MG63 (cell line): Measurements from ENCODE around the gene TMEM139. TPM values are rescaled to one million over a fixed set of nuclear protein-coding genes. Genes with fewer than 3 reads are reported as not detected.
"Not testable (repeated sequence)": the region's sequence is repeated elsewhere in the genome, so short reads cannot be mapped to it uniquely, and the experiment has no call there.

Experiments used
- DNase-seq: peaks from one replicate; pipeline ENCODE4 v3.0.0-alpha.2; 2020
- H3K27me3 ChIP-seq: fragments of 250-450 bp; sonication (Bioruptor Pico); 2 replicates; pipeline ENCODE4 v1.5.1; 2020; ENCODE audit warnings: mild to moderate bottlenecking, moderate library complexity
- H3K36me3 ChIP-seq: fragments of 250-450 bp; sonication (Bioruptor Pico); 2 replicates; pipeline ENCODE4 v1.5.1; 2020; ENCODE audit warnings: mild to moderate bottlenecking, moderate library complexity
- H3K4me3 ChIP-seq: fragments of 250-450 bp; sonication (Bioruptor Pico); 2 replicates; pipeline ENCODE4 v1.5.1; 2020; ENCODE audit warnings: mild to moderate bottlenecking, moderate library complexity
- H3K9me3 ChIP-seq: fragments of 250-450 bp; sonication (Bioruptor Pico); 2 replicates; pipeline ENCODE4 v1.5.1; 2020; ENCODE audit warnings: mild to moderate bottlenecking, moderate library complexity
- total RNA-seq: library from RNA; depleted of rRNA; stranded (reverse); fragments of >200 nt; shearing (Covaris generic); gene quantifications from 2 replicates; pipeline ENCODE4 v1.2.3, GENCODE V29; 2014; ENCODE audit warnings: low replicate concordance

The TMEM139 gene
- total RNA-seq, 1 experiment from 2014 or later: not detected

- no peaks in the 10 kb centered on the region for H3K9me3 ChIP-seq
Observed at GRCh38 chr7:143252006-143252405, 32.8 kb upstream of the TMEM139 start.

DNA sequence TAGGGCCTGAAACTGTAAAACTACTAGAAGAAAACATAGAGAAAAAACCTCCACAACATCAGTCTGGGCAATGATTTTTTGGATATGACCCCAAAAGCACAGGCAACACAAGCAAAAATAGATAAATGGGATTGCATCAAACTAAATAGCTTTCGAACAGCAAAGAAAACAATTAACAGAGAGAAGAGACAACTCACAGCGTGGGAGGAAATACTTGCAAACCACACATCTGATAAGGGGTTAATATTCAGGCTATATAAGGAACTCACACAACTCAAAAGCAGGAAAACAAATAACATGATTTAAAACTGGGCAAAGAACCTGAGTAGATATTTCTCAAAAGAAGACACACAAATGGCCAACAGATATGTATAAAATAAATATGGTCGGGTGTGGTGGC is 29.2 kb upstream of the TMEM139 start:
- Histone ChIP-seq H3K4me3 (no peak overlapping the region), H3K36me3 (no peaks in the 10 kb centered on the region), H3K9me3 (no peaks in the 10 kb centered on the region), H3K27me3 (no peaks in the 10 kb centered on the region)
- DNase-seq: no peak

More at GRCh38 chr7:143252006-143252405, 32.8 kb upstream of the TMEM139 start:
- DNase-seq: no peak
- Histone ChIP-seq H3K27me3 (no peaks in the 10 kb centered on the region), H3K36me3 (no peaks in the 10 kb centered on the region), H3K4me3 (no peak overlapping the region)

GRCh38 chr7:143256325-143256724 is 28.4 kb upstream of the TMEM139 start:
- Histone ChIP-seq H3K4me3 (no peak overlapping the region), H3K9me3 (no peaks in the 10 kb centered on the region), H3K27me3 (no peaks in the 10 kb centered on the region), H3K36me3 (no peaks in the 10 kb centered on the region)
- DNase-seq: no peak

DNA sequence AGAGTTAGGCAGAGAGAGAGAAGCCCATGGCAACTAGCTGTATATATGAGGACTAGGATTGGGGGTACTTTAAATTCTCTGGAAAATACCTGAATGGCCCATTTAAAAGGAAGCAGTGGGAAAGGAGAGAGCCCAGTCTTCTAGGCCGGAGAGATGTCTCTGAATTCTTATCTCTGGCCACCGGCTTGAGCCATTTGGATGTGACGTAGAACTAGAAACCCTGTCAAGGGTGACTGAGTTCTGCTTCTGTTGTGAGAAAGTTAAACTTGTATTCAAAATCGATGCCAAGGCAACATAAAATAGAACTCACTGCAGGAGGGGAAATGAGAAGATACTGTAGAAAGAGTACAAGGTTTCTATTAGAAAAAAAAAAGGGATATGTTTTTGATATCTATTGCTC is 27.8 kb upstream of the TMEM139 start:
- Histone ChIP-seq H3K4me3 (no peak overlapping the region), H3K9me3 (no peaks in the 10 kb centered on the region), H3K36me3 (no peaks in the 10 kb centered on the region), H3K27me3 (no peaks in the 10 kb centered on the region)
- no peak for DNase-seq

DNA sequence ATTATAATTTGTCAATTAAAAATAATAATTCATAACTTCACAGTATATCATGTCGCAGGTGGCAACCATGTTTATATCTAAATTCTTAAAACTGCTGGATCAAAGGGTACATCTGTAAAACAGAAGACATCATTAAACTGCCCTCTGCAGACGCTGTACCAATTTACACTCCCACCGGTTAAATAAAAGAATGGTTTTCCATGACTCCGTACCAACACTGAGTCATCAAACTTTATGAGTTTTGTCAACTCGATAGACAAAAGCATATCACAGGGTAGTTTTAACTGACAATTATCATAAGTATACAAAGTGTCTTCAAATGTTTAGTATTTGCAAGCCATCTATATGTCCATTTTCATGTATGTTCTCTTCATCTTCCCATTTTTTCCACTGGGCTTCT is 27.3 kb upstream of the TMEM139 start:
- no peak for DNase-seq
- no peaks in the 10 kb centered on the region for H3K27me3 ChIP-seq
- H3K36me3 ChIP-seq: no peaks in the 10 kb centered on the region
- no peaks in the 10 kb centered on the region for H3K9me3 ChIP-seq
- no peak overlapping the region for H3K4me3 ChIP-seq

- no peak for DNase-seq
- Histone ChIP-seq H3K9me3 (no peaks in the 10 kb centered on the region), H3K27me3 (no peaks in the 10 kb centered on the region), H3K36me3 (no peaks in the 10 kb centered on the region), H3K4me3 (no peak overlapping the region)
Observed at GRCh38 chr7:143258831-143259230, 25.9 kb upstream of the TMEM139 start.

GRCh38 chr7:143259765-143260164 is 25.0 kb upstream of the TMEM139 start:
- H3K36me3 ChIP-seq: no peaks in the 10 kb centered on the region
- no peaks in the 10 kb centered on the region for H3K27me3 ChIP-seq
- H3K4me3 ChIP-seq: no peak overlapping the region
- no peak for DNase-seq
- H3K9me3 ChIP-seq: no peaks in the 10 kb centered on the region

- Histone ChIP-seq H3K36me3 (no peaks in the 10 kb centered on the region), H3K9me3 (no peaks in the 10 kb centered on the region), H3K4me3 (no peak overlapping the region), H3K27me3 (no peaks in the 10 kb centered on the region)
- no peak for DNase-seq
Observed at GRCh38 chr7:143261901-143262300, 22.9 kb upstream of the TMEM139 start.

DNA sequence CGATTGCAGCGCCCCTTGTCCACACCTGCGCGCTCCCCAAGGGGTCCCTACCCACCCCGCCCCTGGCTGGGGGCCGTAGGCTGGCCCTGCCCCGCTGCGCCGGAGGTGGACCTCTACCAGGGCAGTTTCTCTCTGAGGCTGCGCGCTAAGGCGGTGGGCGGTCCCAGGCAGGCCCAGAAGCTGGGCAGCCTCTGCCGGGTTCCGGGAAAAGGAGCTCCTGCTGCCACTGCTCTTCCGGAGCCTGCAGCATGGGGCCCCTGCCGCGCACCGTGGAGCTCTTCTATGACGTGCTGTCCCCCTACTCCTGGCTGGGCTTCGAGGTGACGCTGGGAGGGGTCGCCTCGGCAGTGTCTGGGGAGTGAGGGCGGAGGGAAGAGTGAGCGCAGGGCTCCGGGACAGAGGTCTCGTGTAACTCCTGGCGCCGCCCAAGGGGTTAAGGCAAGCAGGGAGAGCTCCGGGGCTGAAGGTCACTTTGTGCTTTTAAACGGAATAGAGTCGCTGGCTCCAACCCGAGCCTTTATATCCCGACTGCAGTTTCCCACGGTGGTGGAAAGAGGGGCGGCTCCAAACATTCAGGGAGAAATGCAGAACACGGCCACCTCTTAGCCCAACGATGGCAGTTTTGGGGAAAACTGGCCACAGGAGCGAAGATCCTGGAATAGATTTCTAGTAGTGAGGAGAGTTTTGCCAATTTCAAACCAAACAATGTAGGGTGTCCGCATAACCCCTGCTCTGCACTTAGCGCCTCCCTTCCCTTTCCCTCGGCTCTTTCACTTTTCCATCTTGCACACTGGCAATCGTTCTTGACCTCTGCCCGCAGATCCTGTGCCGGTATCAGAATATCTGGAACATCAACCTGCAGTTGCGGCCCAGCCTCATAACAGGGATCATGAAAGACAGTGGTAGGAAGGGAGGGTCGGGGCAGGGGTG is 21.2 kb upstream of the TMEM139 start, which contains the start of gene GSTK1:
Gene GSTK1 (plus strand): TSS at position 176 of the 930 bp plus-strand sequence. CDS start 73 bp downstream, at position 249.
- peak within 1 kb of the TSS; percentile 79 for H3K4me3 ChIP-seq
- DNase-seq: peak; percentile 75
- H3K36me3 ChIP-seq: no peaks in the 10 kb centered on the region
- H3K9me3 ChIP-seq: no peaks in the 10 kb centered on the region
- no peaks in the 10 kb centered on the region for H3K27me3 ChIP-seq

- not testable (repeated sequence) for H3K9me3 ChIP-seq, H3K27me3 ChIP-seq, H3K36me3 ChIP-seq, DNase-seq
- peak overlapping the region; percentile 79 for H3K4me3 ChIP-seq
Observed at GRCh38 chr7:143264196-143264568, 20.6 kb upstream of the TMEM139 start.

- Histone ChIP-seq H3K27me3 (no peaks in the 10 kb centered on the region), H3K9me3 (no peaks in the 10 kb centered on the region), H3K36me3 (no peaks in the 10 kb centered on the region), H3K4me3 (no peak overlapping the region)
- DNase-seq: no peak
Observed at GRCh38 chr7:143265017-143265693, 19.6 kb upstream of the TMEM139 start.

DNA sequence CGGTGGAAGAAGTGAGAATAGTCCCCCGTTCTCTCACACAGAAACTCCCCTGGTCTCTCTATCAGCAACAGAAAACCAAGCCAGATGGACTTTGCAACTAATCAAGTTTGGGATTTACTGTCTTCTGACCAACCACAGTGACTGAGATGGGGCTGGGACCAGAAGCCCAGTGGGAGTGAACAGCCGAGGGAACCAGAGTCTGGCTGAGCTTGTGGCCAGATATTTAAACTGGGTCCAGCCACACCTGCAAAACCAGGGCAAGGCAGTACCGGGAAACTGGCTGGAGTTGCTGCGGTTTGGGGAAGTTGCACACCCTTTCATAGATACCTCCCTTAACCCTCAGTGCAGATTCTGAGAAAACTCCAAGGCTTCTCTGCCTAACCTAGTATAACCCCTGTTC is 15.5 kb upstream of the TMEM139 start:
- H3K27me3 ChIP-seq: no peaks in the 10 kb centered on the region
- H3K4me3 ChIP-seq: no peak overlapping the region
- no peak for DNase-seq
- no peaks in the 10 kb centered on the region for H3K36me3 ChIP-seq
- no peaks in the 10 kb centered on the region for H3K9me3 ChIP-seq

- Histone ChIP-seq H3K36me3 (no peaks in the 10 kb centered on the region), H3K4me3 (no peak overlapping the region), H3K27me3 (no peaks in the 10 kb centered on the region), H3K9me3 (no peaks in the 10 kb centered on the region)
- DNase-seq: no peak
Observed at GRCh38 chr7:143271240-143271639, 13.5 kb upstream of the TMEM139 start.

- H3K4me3 ChIP-seq: no peak overlapping the region
- no peaks in the 10 kb centered on the region for H3K36me3 ChIP-seq
- no peak for DNase-seq
- H3K9me3 ChIP-seq: no peaks in the 10 kb centered on the region
- no peaks in the 10 kb centered on the region for H3K27me3 ChIP-seq
Observed at GRCh38 chr7:143272871-143273270, 11.9 kb upstream of the TMEM139 start.

DNA sequence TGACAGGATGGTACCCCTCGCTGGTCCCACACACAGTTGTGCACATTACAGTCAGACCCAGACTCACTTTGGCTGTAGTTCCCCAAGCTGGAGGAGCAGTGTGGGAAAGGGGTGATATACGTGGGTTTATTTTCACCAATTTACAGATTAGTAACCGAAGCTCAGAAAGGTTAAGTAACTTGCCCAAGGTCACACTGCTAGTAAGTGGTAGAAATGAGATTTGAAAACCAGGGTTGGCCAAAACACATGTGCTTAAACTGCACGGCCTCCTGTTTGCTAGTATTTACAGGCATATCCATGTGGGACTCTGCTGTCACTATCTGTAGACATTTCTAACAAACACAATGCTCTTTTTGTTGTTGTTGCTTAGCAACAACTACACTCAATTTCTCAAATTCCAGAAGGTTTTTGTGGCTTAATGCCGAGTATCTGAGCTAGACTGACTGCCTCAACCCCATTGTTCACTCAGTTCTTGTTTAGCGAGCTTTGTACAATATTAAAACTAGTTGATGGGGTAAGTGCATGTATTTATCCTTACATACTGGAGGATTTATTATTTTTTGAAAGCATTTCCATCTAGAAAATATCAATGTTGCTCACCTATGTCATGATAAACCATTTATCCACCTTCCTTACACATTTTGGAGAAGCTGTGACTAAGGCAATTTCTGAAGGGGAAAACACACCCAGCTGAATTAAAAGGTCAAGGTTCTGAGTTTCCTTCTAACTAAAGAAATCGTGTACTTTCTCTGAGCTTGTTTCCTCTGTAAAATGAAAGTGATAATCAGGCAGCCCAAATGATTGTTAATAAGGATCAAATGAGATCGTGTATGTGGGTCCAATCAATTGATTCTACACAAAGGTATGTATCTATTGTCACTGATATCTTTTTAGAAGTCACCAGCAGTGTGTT is 5.3 kb upstream of the TMEM139 start:
- H3K4me3 ChIP-seq: no peak overlapping the region
- DNase-seq: no peak
- H3K36me3 ChIP-seq: no peaks in the 10 kb centered on the region
- H3K9me3 ChIP-seq: no peaks in the 10 kb centered on the region
- H3K27me3 ChIP-seq: no peaks in the 10 kb centered on the region

- no peaks in the 10 kb centered on the region for H3K36me3 ChIP-seq
- H3K27me3 ChIP-seq: no peaks in the 10 kb centered on the region
- no peak for DNase-seq
- H3K9me3 ChIP-seq: no peaks in the 10 kb centered on the region
- H3K4me3 ChIP-seq: no peak overlapping the region
Observed at GRCh38 chr7:143280160-143280559, 4.6 kb upstream of the TMEM139 start.

DNA sequence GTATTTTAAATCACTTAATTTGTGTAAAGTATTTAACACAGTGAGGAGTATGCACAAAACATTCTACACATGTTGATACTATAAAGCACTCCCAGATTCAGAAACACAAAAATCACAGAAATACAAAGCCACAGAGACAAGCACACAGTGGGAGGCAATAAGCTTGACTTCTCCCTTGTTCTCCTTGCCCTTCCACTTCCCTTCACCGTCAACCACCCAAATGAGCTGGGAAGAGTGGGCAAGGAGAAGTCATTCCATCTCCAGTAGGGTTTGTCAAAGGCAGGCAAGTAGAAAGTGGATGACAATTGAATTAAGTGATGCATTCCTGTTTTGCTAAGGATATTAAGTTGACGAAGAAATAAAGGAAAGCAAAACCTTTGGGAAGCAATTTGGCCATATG is 4.2 kb upstream of the TMEM139 start:
- H3K27me3 ChIP-seq: no peaks in the 10 kb centered on the region
- H3K4me3 ChIP-seq: no peak overlapping the region
- no peak for DNase-seq
- no peaks in the 10 kb centered on the region for H3K9me3 ChIP-seq
- H3K36me3 ChIP-seq: no peaks in the 10 kb centered on the region
